Keratinocyte (primary cell): ENCODE results near the gene SECTM1. TPM values are rescaled to one million over a fixed set of nuclear protein-coding genes. Genes with fewer than 3 reads are reported as not detected.
A peak's percentile ranks its signal among the peaks of the same experiment; 100 is the strongest.

ENCODE experiments used
- DNase-seq: peaks from one replicate; pipeline ENCODE4 v3.0.0-alpha.2; 2011; ENCODE audit warnings: low read depth, missing footprints, low spot score
- FAIRE-seq: peaks from 2 replicates; lab custom pipeline; 2011; peaks lifted over from hg19 to GRCh38; lab: Jason Lieb, UNC
- H2AFZ ChIP-seq: 2 replicates; pipeline ENCODE4 v1.6.0; 2012; ENCODE audit warnings: low read length, control low read depth, inconsistent platforms; ENCODE audit not compliant: control insufficient read depth
- H3K27ac ChIP-seq: 2 replicates; pipeline ENCODE4 v1.5.1; 2011; ENCODE audit warnings: low read length; ENCODE audit not compliant: control insufficient read depth, insufficient read depth
- H3K27me3 ChIP-seq: 3 replicates; pipeline ENCODE4 v1.6.0; 2011; ENCODE audit warnings: low read length; ENCODE audit not compliant: control insufficient read depth, insufficient read depth; ENCODE audit errors: extremely low read depth
- H3K36me3 ChIP-seq, 2 experiments: 2 replicates in 1 of 2; 3 replicates in 1 of 2; pipeline ENCODE4 v1.5.1; 2011; ENCODE audit warnings: low read length in 2 of 2, mild to moderate bottlenecking in 1 of 2; ENCODE audit not compliant: control insufficient read depth in 2 of 2, insufficient read depth in 2 of 2; ENCODE audit errors: extremely low read depth in 1 of 2
- H3K4me1 ChIP-seq: 3 replicates; pipeline ENCODE4 v1.5.1; 2011; ENCODE audit warnings: low read length; ENCODE audit not compliant: control insufficient read depth, insufficient read depth; ENCODE audit errors: extremely low read depth
- H3K4me2 ChIP-seq: 3 replicates; pipeline ENCODE4 v1.6.0; 2011; ENCODE audit warnings: low read depth, low read length; ENCODE audit not compliant: control insufficient read depth, insufficient read depth; ENCODE audit errors: extremely low read depth
- H3K4me3 ChIP-seq, 3 experiments: fragments of 200-600 bp in 1 of 3; sonication (generic) in 1 of 3; 2 replicates in 2 of 3; 3 replicates in 1 of 3; pipeline ENCODE4 v1.5.1; 2011 to 2016; ENCODE audit warnings: low read length in 3 of 3, mild to moderate bottlenecking in 3 of 3, control low read depth in 2 of 3, inconsistent platforms in 1 of 3, low read depth in 1 of 3, mixed read lengths in 1 of 3, mixed run types in 1 of 3, moderate library complexity in 1 of 3; ENCODE audit not compliant: control insufficient read depth in 2 of 3, insufficient read depth in 2 of 3; ENCODE audit errors: extremely low read depth in 1 of 3
- H3K79me2 ChIP-seq: 2 replicates; pipeline ENCODE4 v1.6.0; 2012; ENCODE audit warnings: low read length; ENCODE audit not compliant: control insufficient read depth, insufficient read depth
- H3K9ac ChIP-seq: 3 replicates; pipeline ENCODE4 v1.6.0; 2011; ENCODE audit warnings: low read length; ENCODE audit not compliant: control insufficient read depth, insufficient read depth; ENCODE audit errors: extremely low read depth
- H3K9me1 ChIP-seq: 3 replicates; pipeline ENCODE4 v1.6.0; 2011; ENCODE audit warnings: low read length; ENCODE audit not compliant: control insufficient read depth, insufficient read depth; ENCODE audit errors: extremely low read depth
- H3K9me3 ChIP-seq: 2 replicates; pipeline ENCODE4 v1.5.1; 2012; ENCODE audit warnings: low read depth, low read length; ENCODE audit not compliant: control insufficient read depth
- H4K20me1 ChIP-seq: 3 replicates; pipeline ENCODE4 v1.6.0; 2011; ENCODE audit warnings: low read length; ENCODE audit not compliant: control insufficient read depth, insufficient read depth; ENCODE audit errors: extremely low read depth
- EZH2 ChIP-seq: IDR thresholded peaks from one replicate; pipeline ENCODE4 v1.6.1; 2012; ENCODE audit warnings: inconsistent platforms, mild to moderate bottlenecking, low read length, moderate library complexity
- dilution Hi-C: fragments of 300-500 bp; cut with MboI; formaldehyde crosslinking; loops from one replicate; pipeline ENCODE4 v1.7.0; 2020; ENCODE audit warnings: low sequenced_read_pairs; ENCODE audit not compliant: extremely low pct_ligation_motif_present
- polyA plus RNA-seq, 5 experiments: library from polyadenylated mRNA; depleted of rRNA in 3 of 5; stranded (reverse) in 3 of 5; stranded (forward) in 1 of 5; unstranded in 1 of 5; fragments of >200 nt; gene quantifications; 1 replicate in 1 of 5; 2 replicates in 3 of 5; 3 replicates in 1 of 5; pipeline versions ENCODE4 v1.2.1 to v1.2.3, GENCODE V29; 2011 to 2012; ENCODE audit warnings: missing spikeins in 2 of 5, low read depth in 1 of 5, low replicate concordance in 1 of 5
- TF ChIP-seq, protein P1 (sequence below), 3 experiments: IDR thresholded peaks in 1 of 3; conservative IDR thresholded peaks in 1 of 3; optimal IDR thresholded peaks in 1 of 3; 2 replicates in 2 of 3; 3 replicates in 1 of 3; pipeline versions ENCODE3 to v1.5.1; 2011; ENCODE audit warnings: low read length in 3 of 3, mild to moderate bottlenecking in 3 of 3, moderate library complexity in 2 of 3, control low read depth in 1 of 3, inconsistent platforms in 1 of 3; ENCODE audit not compliant: insufficient read depth in 2 of 3; ENCODE audit errors: extremely low read depth in 1 of 3

The SECTM1 gene
- polyA plus RNA-seq, 1 donor (not counting 4 experiments of a cell fraction or from before 2014, with no cell fraction given): 2.0 TPM

DNA sequence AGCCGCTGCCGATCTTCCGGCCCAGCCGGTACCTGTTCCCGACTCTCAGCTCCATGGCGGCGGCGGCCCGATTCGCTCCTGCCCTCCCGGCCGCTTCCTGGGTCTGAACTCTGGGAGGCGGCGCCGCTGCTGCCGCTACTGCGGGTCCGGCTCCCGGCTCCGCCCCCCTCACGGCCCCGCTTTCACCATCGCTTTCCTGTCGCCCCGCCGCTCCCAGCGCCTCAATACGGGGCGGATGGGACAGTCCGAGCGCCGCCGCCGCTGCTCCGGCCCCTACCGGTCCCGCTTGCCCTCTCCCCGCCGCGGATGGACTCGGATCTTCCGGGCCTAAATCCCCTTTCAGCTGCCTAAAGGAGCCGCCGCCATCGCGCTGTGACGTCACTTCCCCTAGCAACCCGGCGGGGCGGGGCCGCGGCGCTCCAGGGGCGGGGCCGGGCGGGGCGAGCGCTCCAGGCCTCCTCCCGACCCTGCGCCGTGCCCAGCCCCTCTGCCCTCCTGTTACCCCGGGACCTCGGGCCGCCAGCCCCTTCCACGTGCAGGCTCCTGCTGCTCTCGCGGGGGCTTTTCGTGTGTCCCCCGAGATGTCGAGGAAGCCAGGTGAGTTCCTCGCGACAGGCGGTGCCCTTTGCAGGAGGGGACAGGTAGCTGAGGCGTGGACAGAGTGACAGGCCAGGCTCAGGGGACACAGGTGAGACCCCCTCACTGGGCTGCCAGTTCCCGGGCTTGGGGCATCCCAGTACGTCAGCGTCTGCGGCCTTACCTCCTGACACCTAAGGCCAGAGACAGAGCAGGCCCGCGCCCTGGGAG, 60.0 kb downstream of the SECTM1 start, which contains the start of gene CSNK1D:
Gene CSNK1D (minus strand): TSS at position 374 of the 807 bp plus-strand sequence. CDS start 319 bp downstream, at position 55.
- H3K36me3 ChIP-seq: peaks cover 10 to 28% of the 10 kb centered on the region in 2 experiments
- peak within 1 kb of the TSS; percentile 86 to 91 (median 89) for H3K4me3 ChIP-seq
- H3K9ac ChIP-seq: peak within 1 kb of the TSS; percentile 86
- H3K27me3 ChIP-seq: no peaks in the 10 kb centered on the region
- H3K9me3 ChIP-seq: no peaks in the 10 kb centered on the region
- H3K27ac ChIP-seq: peak within 1 kb of the TSS; percentile 83
- FAIRE-seq (no peak), DNase-seq (no peak)
- TF ChIP-seq, protein P1, sequence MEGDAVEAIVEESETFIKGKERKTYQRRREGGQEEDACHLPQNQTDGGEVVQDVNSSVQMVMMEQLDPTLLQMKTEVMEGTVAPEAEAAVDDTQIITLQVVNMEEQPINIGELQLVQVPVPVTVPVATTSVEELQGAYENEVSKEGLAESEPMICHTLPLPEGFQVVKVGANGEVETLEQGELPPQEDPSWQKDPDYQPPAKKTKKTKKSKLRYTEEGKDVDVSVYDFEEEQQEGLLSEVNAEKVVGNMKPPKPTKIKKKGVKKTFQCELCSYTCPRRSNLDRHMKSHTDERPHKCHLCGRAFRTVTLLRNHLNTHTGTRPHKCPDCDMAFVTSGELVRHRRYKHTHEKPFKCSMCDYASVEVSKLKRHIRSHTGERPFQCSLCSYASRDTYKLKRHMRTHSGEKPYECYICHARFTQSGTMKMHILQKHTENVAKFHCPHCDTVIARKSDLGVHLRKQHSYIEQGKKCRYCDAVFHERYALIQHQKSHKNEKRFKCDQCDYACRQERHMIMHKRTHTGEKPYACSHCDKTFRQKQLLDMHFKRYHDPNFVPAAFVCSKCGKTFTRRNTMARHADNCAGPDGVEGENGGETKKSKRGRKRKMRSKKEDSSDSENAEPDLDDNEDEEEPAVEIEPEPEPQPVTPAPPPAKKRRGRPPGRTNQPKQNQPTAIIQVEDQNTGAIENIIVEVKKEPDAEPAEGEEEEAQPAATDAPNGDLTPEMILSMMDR (optimal IDR thresholded peaks at IDR 0.05 in 1 of 3, IDR thresholded peaks at IDR 0.05 in 1 of 3, conservative IDR thresholded peaks at IDR 0.05 in 1 of 3; ENCODE audit: extremely low read depth in 1 of 3, insufficient read depth in 2 of 3, low read length in 3 of 3): no peak
- TF ChIP-seq EZH2: no peak
- peaks cover 46% of the 10 kb centered on the region for H3K79me2 ChIP-seq
- H4K20me1 ChIP-seq: peaks cover 34% of the 10 kb centered on the region
- H3K4me1 ChIP-seq: peaks cover 24% of the 10 kb centered on the region
- H2AFZ ChIP-seq: peak within 1 kb of the TSS; percentile 79
- peaks cover 10% of the 10 kb centered on the region for H3K9me1 ChIP-seq
- H3K4me2 ChIP-seq: peak within 1 kb of the TSS; percentile 76
- dilution Hi-C loops: no loop called here

DNA sequence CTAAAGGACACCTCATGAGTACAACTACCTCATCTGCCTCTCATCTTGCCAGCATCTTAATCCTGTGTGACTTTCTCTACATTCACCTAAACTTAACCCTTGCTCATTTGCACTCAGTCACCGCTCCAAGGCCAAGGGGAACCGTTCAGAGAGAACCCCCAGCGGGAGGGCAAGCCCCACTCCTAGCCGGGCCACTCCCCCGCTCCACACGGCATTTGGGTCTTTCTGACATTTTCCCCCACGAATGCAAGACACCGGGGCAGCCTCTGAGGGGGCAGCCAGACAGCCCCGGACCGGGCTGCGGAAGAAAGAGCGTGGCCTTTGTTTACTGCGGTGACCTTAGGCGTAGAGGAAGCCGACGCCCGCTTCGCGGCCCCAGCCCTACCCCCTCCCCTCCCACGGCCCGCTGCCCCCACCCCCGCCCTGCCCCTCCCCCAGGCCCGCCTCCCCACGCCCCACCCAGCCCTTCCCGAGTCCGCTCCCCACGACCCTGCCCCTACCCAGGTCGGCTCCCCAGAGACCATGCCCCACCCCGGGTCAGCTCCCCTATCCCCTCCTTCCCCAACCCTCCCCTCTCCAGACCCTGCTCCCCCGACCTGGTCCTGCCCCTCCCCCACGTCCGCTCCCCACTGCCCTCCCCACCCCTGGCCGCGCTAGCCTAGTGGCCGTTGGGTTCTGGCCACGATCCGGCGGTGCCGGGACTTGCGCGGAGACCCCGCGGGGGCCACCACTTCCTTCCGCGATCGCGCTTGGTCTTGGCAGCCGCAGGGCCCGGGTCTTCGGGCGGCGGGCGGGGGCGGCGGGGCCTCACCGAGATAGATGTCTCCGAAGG, 60.9 kb downstream of the SECTM1 start:
- no peak for FAIRE-seq

More for the DNA sequence above, 60.9 kb downstream of the SECTM1 start:
- no peaks in the 10 kb centered on the region for H3K9me3 ChIP-seq
- H4K20me1 ChIP-seq: peaks cover 42% of the 10 kb centered on the region
- H3K4me1 ChIP-seq: peaks cover 33% of the 10 kb centered on the region
- DNase-seq: no peak
- peak overlapping the region; percentile 86 for H3K9ac ChIP-seq
- peak overlapping the region; percentile 83 for H3K27ac ChIP-seq
- TF ChIP-seq EZH2: no peak
- TF ChIP-seq, protein P1 (optimal IDR thresholded peaks at IDR 0.05 in 1 of 3, IDR thresholded peaks at IDR 0.05 in 1 of 3, conservative IDR thresholded peaks at IDR 0.05 in 1 of 3; ENCODE audit: extremely low read depth in 1 of 3, insufficient read depth in 2 of 3, low read length in 3 of 3): no peak
- H3K4me2 ChIP-seq: peak overlapping the region; percentile 71
- H3K36me3 ChIP-seq: peaks cover 14 to 28% of the 10 kb centered on the region in 2 experiments
- H2AFZ ChIP-seq: no peak overlapping the region
- no peaks in the 10 kb centered on the region for H3K27me3 ChIP-seq
- peaks cover 55% of the 10 kb centered on the region for H3K79me2 ChIP-seq
- dilution Hi-C loops: no loop called here
- peaks cover 13% of the 10 kb centered on the region for H3K9me1 ChIP-seq
- peak overlapping the region; percentile 86 to 91 (median 89) for H3K4me3 ChIP-seq
